Neural cell (in vitro differentiated cells): ENCODE measurements around the gene FOXF2. TPM values are rescaled to one million over a fixed set of nuclear protein-coding genes. Genes with fewer than 3 reads are reported as not detected.

Experiments
- H2AFZ ChIP-seq: fragments of 200-600, 300-800 bp; sonication (generic), shearing (Covaris generic); 2 replicates; pipeline ENCODE4 v1.6.0; 2014; ENCODE audit warnings: low read depth, mild to moderate bottlenecking, antibody characterized with exemption, low read length, moderate library complexity
- H3F3A ChIP-seq: fragments of 200-600 bp; shearing (Covaris generic); 2 replicates; pipeline ENCODE4 v1.6.1; 2016; ENCODE audit warnings: mild to moderate bottlenecking, moderate library complexity, mixed read lengths, antibody characterized with exemption, low read length; ENCODE audit not compliant: insufficient read depth, poor library complexity, severe bottlenecking
- H3K27ac ChIP-seq: fragments of 200-600, 300-800 bp; sonication (generic), shearing (Covaris generic); 2 replicates; pipeline ENCODE4 v1.5.1; 2014; ENCODE audit warnings: mild to moderate bottlenecking, low read length, moderate library complexity
- H3K27me3 ChIP-seq: fragments of 300-800, 200-600 bp; sonication (generic), shearing (Covaris generic); 2 replicates; pipeline ENCODE4 v1.6.0; 2014; ENCODE audit warnings: mild to moderate bottlenecking, low read depth, low read length, moderate library complexity; ENCODE audit not compliant: insufficient read depth
- H3K36me3 ChIP-seq: fragments of 300-800, 200-600 bp; sonication (generic), shearing (Covaris generic); 2 replicates; pipeline ENCODE4 v1.5.1; 2014; ENCODE audit warnings: mild to moderate bottlenecking, antibody characterized with exemption, low read length, moderate library complexity; ENCODE audit not compliant: insufficient read depth
- H3K4me2 ChIP-seq: fragments of 300-800, 200-600 bp; sonication (generic), shearing (Covaris generic); 2 replicates; pipeline ENCODE4 v1.6.0; 2014; ENCODE audit warnings: mild to moderate bottlenecking, low read length
- H3K4me3 ChIP-seq: fragments of 300-800, 200-600 bp; sonication (generic), shearing (Covaris generic); 2 replicates; pipeline ENCODE4 v1.5.1; 2014; ENCODE audit warnings: mild to moderate bottlenecking, low read length, moderate library complexity
- H3K79me2 ChIP-seq: fragments of 200-600 bp; shearing (Covaris generic); replicated peaks from 2 replicates; pipeline ENCODE4 v1.6.0; 2014; ENCODE audit warnings: mild to moderate bottlenecking, low read length, moderate library complexity; ENCODE audit not compliant: insufficient read depth
- H3K9ac ChIP-seq: fragments of 300-800, 200-600 bp; sonication (generic), shearing (Covaris generic); 2 replicates; pipeline ENCODE4 v1.6.1; 2016; ENCODE audit warnings: mild to moderate bottlenecking, low read length, mixed read lengths
- H3K9me2 ChIP-seq: fragments of 200-600 bp; shearing (Covaris generic); 2 replicates; pipeline ENCODE4 v1.6.1; 2016; ENCODE audit warnings: mild to moderate bottlenecking, low read length, mixed read lengths; ENCODE audit not compliant: insufficient read depth
- H3K9me3 ChIP-seq: fragments of 200-600, 300-800 bp; sonication (generic), shearing (Covaris generic); 2 replicates; pipeline ENCODE4 v1.6.1; 2016; ENCODE audit warnings: mild to moderate bottlenecking, mixed run types, low read length, moderate library complexity, mixed read lengths
- H4K20me1 ChIP-seq: fragments of 200-600 bp; shearing (Covaris generic); 2 replicates; pipeline ENCODE4 v1.6.1; 2016; ENCODE audit warnings: mild to moderate bottlenecking, mixed run types; ENCODE audit not compliant: insufficient read depth
- SMC3 ChIP-seq: fragments of 450-650 bp; conservative IDR thresholded peaks from 2 replicates; pipeline ENCODE4 v1.6.1; 2014; ENCODE audit warnings: antibody characterized with exemption, mild to moderate bottlenecking, moderate library complexity; ENCODE audit not compliant: poor library complexity
- polyA plus RNA-seq: library from polyadenylated mRNA; depleted of rRNA; stranded (reverse); fragments of >200 nt; gene quantifications from 2 replicates; pipeline ENCODE4 v1.2.3, GENCODE V29; 2014
- small RNA-seq, 3 experiments: library from RNA; depleted of rRNA; stranded (forward); fragments of <200 nt; gene quantifications; one replicate each; pipeline ENCODE3, GENCODE V24; 2012

Gene FOXF2
- polyA plus RNA-seq, 1 donor from 2014 or later: not detected

- no peak for TF ChIP-seq SMC3
- no peaks in the 10 kb centered on the region for H3K9me3 ChIP-seq
- H3K27ac ChIP-seq: no peak overlapping the region
- no peaks in the 10 kb centered on the region for H3K27me3 ChIP-seq
- no peaks in the 10 kb centered on the region for H3K79me2 ChIP-seq
- H3K9ac ChIP-seq: no peak overlapping the region
- no peaks in the 10 kb centered on the region for H4K20me1 ChIP-seq
- H2AFZ ChIP-seq: no peak overlapping the region
- H3K4me2 ChIP-seq: no peak overlapping the region
- no peaks in the 10 kb centered on the region for H3F3A ChIP-seq
- no peaks in the 10 kb centered on the region for H3K36me3 ChIP-seq
- H3K9me2 ChIP-seq: no peaks in the 10 kb centered on the region
- no peak overlapping the region for H3K4me3 ChIP-seq
Measured at GRCh38 chr6:1442929-1443328, 53.6 kb downstream of the FOXF2 start.

Small RNAs within 50 kb of the gene (small RNA-seq; reads per million reads assigned to genes)
- gene MIR6720: 0 reads per million in 3 experiments

Other genes with a start within 250 kb of the FOXF2 start
- gene FOXQ1, start 77.5 kb upstream of the FOXF2 start, polyA plus RNA-seq: not detected in 2 replicates
- gene FOXC1, start 220.3 kb downstream of the FOXF2 start, polyA plus RNA-seq: 0.09 TPM in 1 of 2 replicates, not detected in the other